Hepatocyte (in vitro differentiated cells): Measurements from ENCODE around the gene GLRX3.

Experiments
- CTCF ChIP-seq: fragments of 200-600 bp; sonication (generic); IDR thresholded peaks from 2 replicates; pipeline ENCODE4 v1.5.1; 2016; ENCODE audit warnings: antibody characterized with exemption, mild to moderate bottlenecking; ENCODE audit not compliant: poor library complexity
- EZH2 ChIP-seq: fragments of 200-600 bp; sonication (generic); IDR thresholded peaks from 2 replicates; pipeline ENCODE4 v1.6.1; 2016; ENCODE audit warnings: antibody characterized with exemption, mild to moderate bottlenecking, borderline replicate concordance
- EZH2phosphoT487 ChIP-seq: fragments of 200-600 bp; sonication (generic); IDR thresholded peaks from one replicate; pipeline ENCODE4 v1.6.1; 2018; ENCODE audit warnings: antibody characterized with exemption, mild to moderate bottlenecking, low read depth, moderate library complexity; ENCODE audit not compliant: unreplicated experiment, severe bottlenecking

- no peak for TF ChIP-seq CTCF
- no peak for TF ChIP-seq EZH2
- no peak for TF ChIP-seq EZH2phosphoT487
These were observed 71.0 kb downstream of the GLRX3 start for GRCh38 chr10:130207205-130207604.
